ENCODE results near the gene TBC1D4.

DNA sequence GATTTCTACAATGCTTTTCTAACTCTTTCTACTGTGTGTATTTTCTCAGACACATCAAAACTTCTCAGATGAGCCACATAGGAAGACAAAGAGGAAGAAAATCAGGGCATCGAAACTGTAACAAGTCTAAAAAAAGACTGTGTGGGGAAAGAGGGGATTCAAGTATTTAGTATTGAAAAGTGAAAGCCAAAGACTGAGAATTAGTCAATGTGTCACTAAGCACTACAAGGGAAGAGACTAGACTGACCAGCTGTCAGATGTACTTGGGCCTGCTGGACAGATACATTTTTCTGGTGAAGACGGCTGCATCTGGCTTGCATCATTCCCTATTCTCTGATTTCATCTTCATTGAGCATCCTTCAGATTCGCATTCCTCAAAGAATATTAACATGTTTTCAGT is 30.3 kb upstream of the TBC1D4 start:
- TF ChIP-seq EZH2 (IDR thresholded peaks at IDR 0.05) (no peak), POLR2AphosphoS5 (IDR thresholded peaks at IDR 0.05; ENCODE audit: borderline replicate concordance, low read depth, low read length) (no peak), FOXP2 (optimal IDR thresholded peaks at IDR 0.05; ENCODE audit: control extremely low read depth, extremely low read length, insufficient read depth) (no peak)

All from SK-N-MC (cell line).